Spleen (tissue), 11 donors: Measurements from ENCODE around the gene UBR4. TPM values are rescaled to one million over a fixed set of nuclear protein-coding genes. Genes with fewer than 3 reads are reported as not detected.
A peak's percentile ranks its signal among the peaks of the same experiment; 100 is the strongest.
"Not testable (repeated sequence)": the region's sequence is repeated elsewhere in the genome, so short reads cannot be mapped to it uniquely, and the experiment has no call there.

Experiments used
- DNase-seq: peaks from one replicate; pipeline ENCODE4 v3.0.0-alpha.2; 2020
- H3K27ac ChIP-seq, 8 donors: fragments of 200-600 bp; sonication (generic) in 7 of 8; 1 replicate in 4 of 8; 2 replicates in 4 of 8; pipeline versions ENCODE4 v1.5.0 to v1.8.0; 2016 to 2021; ENCODE audit warnings: inconsistent platforms in 4 of 8, mild to moderate bottlenecking in 4 of 8, moderate library complexity in 1 of 8
- H3K27me3 ChIP-seq, 7 donors: fragments of 200-600 bp; sonication (generic) in 6 of 7; replicated peaks in 1 of 7; 1 replicate in 4 of 7; 2 replicates in 3 of 7; pipeline versions ENCODE4 v1.5.0 to v1.8.0; 2016 to 2021; ENCODE audit warnings: inconsistent platforms in 3 of 7, mild to moderate bottlenecking in 1 of 7
- H3K36me3 ChIP-seq, 6 donors: fragments of 200-600 bp; sonication (generic) in 5 of 6; 1 replicate in 4 of 6; 2 replicates in 2 of 6; pipeline versions ENCODE4 v1.5.0 to v1.8.0; 2016 to 2021; ENCODE audit warnings: inconsistent platforms in 2 of 6
- H3K4me1 ChIP-seq, 6 donors: fragments of 200-600 bp; sonication (generic) in 5 of 6; 1 replicate in 3 of 6; 2 replicates in 3 of 6; pipeline versions ENCODE4 v1.5.0 to v1.8.0; 2016 to 2021; ENCODE audit warnings: inconsistent platforms in 3 of 6
- H3K4me3 ChIP-seq, 8 donors: fragments of 200-600 bp; sonication (generic) in 7 of 8; 1 replicate in 4 of 8; 2 replicates in 4 of 8; pipeline versions ENCODE4 v1.5.0 to v1.8.0; 2016 to 2021; ENCODE audit warnings: inconsistent platforms in 4 of 8, mild to moderate bottlenecking in 4 of 8, moderate library complexity in 2 of 8
- H3K9me3 ChIP-seq, 8 donors: fragments of 200-600 bp; sonication (generic) in 7 of 8; 1 replicate in 4 of 8; 2 replicates in 4 of 8; pipeline versions ENCODE4 v1.5.0 to v1.8.0; 2016 to 2021; ENCODE audit warnings: inconsistent platforms in 4 of 8
- CTCF ChIP-seq, 11 experiments: fragments of 200-600 bp in 7 of 11; fragments of 450-650 bp in 4 of 11; sonication (generic) in 4 of 11; IDR thresholded peaks in 8 of 11; conservative IDR thresholded peaks in 3 of 11; 1 replicate in 7 of 11; 2 replicates in 4 of 11; pipeline versions ENCODE4 v1.4.0 to v1.8.0; 2016 to 2021; ENCODE audit warnings: antibody characterized with exemption in 11 of 11, inconsistent platforms in 4 of 11, mild to moderate bottlenecking in 1 of 11
- POLR2A ChIP-seq, 3 donors: fragments of 450-650 bp; IDR thresholded peaks; one replicate each; pipeline ENCODE4 v1.5.1; 2017; ENCODE audit warnings: antibody characterized with exemption in 3 of 3, mild to moderate bottlenecking in 1 of 3
- POLR2AphosphoS5 ChIP-seq, 3 donors: sonication (generic); formaldehyde crosslinking; IDR thresholded peaks; one replicate each; pipeline ENCODE4 v1.5.1; 2017; ENCODE audit warnings: antibody characterized with exemption in 3 of 3
- WGBS, 5 donors: extraction: QIAGEN DNeasy Blood & Tissue Kit in 3 of 5; methylation state at CpG; one replicate each; pipeline versions ENCODE4 v1.1.5 to v1.1.7; 2013 to 2018; 5-methylcytosine and 5-hydroxymethylcytosine counted together
- intact Hi-C: fragments of 100-400 bp; cut with DNase I; formaldehyde crosslinking; loops from one replicate; pipeline ENCODE4 v1.15.0; 2023; ENCODE audit warnings: low total_unique reads
- polyA plus RNA-seq, 3 donors: library from polyadenylated mRNA; stranded (reverse); fragments of 200-250 nt; gene quantifications; one replicate each; pipeline ENCODE4 v1.2.1, GENCODE V29; 2013
- total RNA-seq, 7 donors: library from RNA; depleted of rRNA in 3 of 7; stranded (reverse); fragments of >200 nt in 3 of 7; fragmentation: NEBNext Ultra II Directional in 4 of 7; extraction: Animal tissue kit (Norgen Biotek cat#: 25700) in 4 of 7; gene quantifications; one replicate each; pipeline versions ENCODE4 v1.1.0 to v1.2.1, GENCODE V29; 2016 to 2021
- donor health status: healthy with polysubstance abuse.
- donor health status: DM: no; HTN: no; CAD: no; lungs with moderate emphysema.
- donor health status: DM: no; HTN: no; CAD: no.
- donor health status: Bipolar disorder and iron deficiency.
- donor health status: healthy.
- donor health status: DM: no; HTN: no; CAD: no.
- donor health status: DM: yes; HTN: yes; CAD: no.

Gene UBR4
- total and polyA plus RNA-seq, 10 donors = 72.5 to 184 (median 149) TPM

- no peak overlapping the region for H3K27ac ChIP-seq
- 92 to 100% (median 95%) methylated on average over 3 of the region's 3 CpGs for WGBS, 5 donors
- no peak for TF ChIP-seq CTCF (IDR thresholded peaks at IDR 0.05 in 8 of 11, conservative IDR thresholded peaks at IDR 0.05 in 3 of 11)
- TF ChIP-seq POLR2AphosphoS5 (IDR thresholded peaks at IDR 0.05) = no peak
- no peak for TF ChIP-seq POLR2A (IDR thresholded peaks at IDR 0.05)
- H3K9me3 ChIP-seq = no peaks in the 10 kb centered on the region
- no peak overlapping the region for H3K4me3 ChIP-seq
- no peaks in the 10 kb centered on the region for H3K27me3 ChIP-seq
- no peaks in the 10 kb centered on the region for H3K4me1 ChIP-seq
- H3K36me3 ChIP-seq = peaks cover 2 to 100% (median 99%) of the 10 kb centered on the region in 6 donors
- no peak for DNase-seq
- intact Hi-C loops = no loop called here
These were observed 24.2 kb upstream of the UBR4 start for GRCh38 chr1:19234224-19234623.

- Histone ChIP-seq H3K27ac (peak overlapping the region in 1 of 8 donors; percentile 28), H3K36me3 (peaks cover 0 to 100% (median 95%) of the 10 kb centered on the region in 6 donors), H3K4me3 (no peak overlapping the region), H3K4me1 (no peaks in the 10 kb centered on the region), H3K9me3 (no peaks in the 10 kb centered on the region), H3K27me3 (no peaks in the 10 kb centered on the region)
- intact Hi-C loops = no loop called here
- DNase-seq = no peak
- TF ChIP-seq CTCF (IDR thresholded peaks at IDR 0.05 in 8 of 11, conservative IDR thresholded peaks at IDR 0.05 in 3 of 11) = no peak
- no peak for TF ChIP-seq POLR2A (IDR thresholded peaks at IDR 0.05)
- no peak for TF ChIP-seq POLR2AphosphoS5 (IDR thresholded peaks at IDR 0.05)
These were observed 22.4 kb upstream of the UBR4 start for GRCh38 chr1:19232524-19232846.

GRCh38 chr1:19231736-19232523, 21.9 kb upstream of the UBR4 start:
- H3K27ac ChIP-seq = peak overlapping the region in 1 of 8 donors; percentile 28
- WGBS, 5 donors = 94 to 97% (median 96%) methylated on average over 16 of the region's 16 CpGs
- H3K4me3 ChIP-seq, intact Hi-C loops, DNase-seq, H3K9me3 ChIP-seq, H3K4me1 ChIP-seq, H3K27me3 ChIP-seq: not testable (repeated sequence)
- H3K36me3 ChIP-seq = peaks cover 0 to 100% (median 95%) of the 10 kb centered on the region in 6 donors

- no peak for DNase-seq
- WGBS, 5 donors = 92 to 94% (median 93%) methylated on average over 6 of the region's 6 CpGs
- Histone ChIP-seq H3K27ac (no peak overlapping the region), H3K36me3 (peaks cover 0 to 100% (median 97%) of the 10 kb centered on the region in 6 donors), H3K27me3 (no peaks in the 10 kb centered on the region), H3K9me3 (no peaks in the 10 kb centered on the region), H3K4me3 (no peak overlapping the region), H3K4me1 (no peaks in the 10 kb centered on the region)
- TF ChIP-seq POLR2A (IDR thresholded peaks at IDR 0.05) (no peak), POLR2AphosphoS5 (IDR thresholded peaks at IDR 0.05) (no peak), CTCF (IDR thresholded peaks at IDR 0.05 in 8 of 11, conservative IDR thresholded peaks at IDR 0.05 in 3 of 11) (no peak)
- intact Hi-C loops = no loop called here
These were observed 19.8 kb upstream of the UBR4 start for GRCh38 chr1:19229828-19230325.
